NCI-H187 (cell line): Measurements from ENCODE around the gene EEPD1.

Experiments
- DNase-seq, 2 experiments: peaks; one replicate each; lab custom pipeline; 2025; lab: John Stamatoyannopoulos, UW

The EEPD1 gene

GRCh38 chr7:36280840-36281812 lies 128.1 kb downstream of the EEPD1 start:
- no peak for DNase-seq

- no peak for DNase-seq
Measured at GRCh38 chr7:36281945-36282717, 129.1 kb downstream of the EEPD1 start.

- no peak for DNase-seq
Measured at GRCh38 chr7:36283181-36283580, 130.1 kb downstream of the EEPD1 start.

GRCh38 chr7:36283711-36284130 lies 130.7 kb downstream of the EEPD1 start:
- DNase-seq = no peak

GRCh38 chr7:36284456-36285090 lies 131.5 kb downstream of the EEPD1 start:
- no peak for DNase-seq

GRCh38 chr7:36285276-36285675 lies 132.2 kb downstream of the EEPD1 start:
- no peak for DNase-seq

- DNase-seq = no peak
Measured at GRCh38 chr7:36286226-36286625, 133.2 kb downstream of the EEPD1 start.

- DNase-seq = no peak
Measured at GRCh38 chr7:36286688-36287087, 133.6 kb downstream of the EEPD1 start.

GRCh38 chr7:36287371-36288241 lies 134.6 kb downstream of the EEPD1 start:
- DNase-seq = no peak

- DNase-seq = no peak
Measured at GRCh38 chr7:36288501-36288900, 135.4 kb downstream of the EEPD1 start.

- DNase-seq = no peak
Measured at GRCh38 chr7:36289833-36290661, 137.0 kb downstream of the EEPD1 start.

- peak; percentile 36 to 65 for DNase-seq
Measured at GRCh38 chr7:36291387-36292316, 138.6 kb downstream of the EEPD1 start.

- no peak for DNase-seq
Measured at GRCh38 chr7:36295090-36295489, 142.0 kb downstream of the EEPD1 start.

GRCh38 chr7:36296284-36296683 lies 143.2 kb downstream of the EEPD1 start:
- no peak for DNase-seq

GRCh38 chr7:36297364-36298009 lies 144.4 kb downstream of the EEPD1 start:
- DNase-seq = no peak

- no peak for DNase-seq
Measured at GRCh38 chr7:36298106-36298505, 145.1 kb downstream of the EEPD1 start.

- DNase-seq = no peak
Measured at GRCh38 chr7:36299223-36299774, 146.2 kb downstream of the EEPD1 start.

- no peak for DNase-seq
Measured at GRCh38 chr7:36299823-36300341, 146.8 kb downstream of the EEPD1 start.
